HFFc6 (cell line): ENCODE results near the gene IL9. TPM values are rescaled to one million over a fixed set of nuclear protein-coding genes. Genes with fewer than 3 reads are reported as not detected.

Experiments
- DNase-seq: peaks from one replicate; pipeline ENCODE4 v3.0.0-alpha.2; 2018
- H3K27ac Mint-ChIP-seq: 2 replicates; pipeline ENCODE4 v1.8.0; 2020; ENCODE audit warnings: mild to moderate bottlenecking, mixed read lengths
- H3K27me3 Mint-ChIP-seq: 2 replicates; pipeline ENCODE4 v1.8.0; 2021; ENCODE audit warnings: mild to moderate bottlenecking, moderate library complexity, mixed read lengths; ENCODE audit not compliant: insufficient read depth
- H3K36me3 Mint-ChIP-seq: 2 replicates; pipeline ENCODE4 v1.8.0; 2021; ENCODE audit warnings: low read depth, mixed read lengths
- H3K4me1 Mint-ChIP-seq: 2 replicates; pipeline ENCODE4 v1.8.0; 2020; ENCODE audit warnings: low read depth, mixed read lengths
- H3K4me3 Mint-ChIP-seq: 2 replicates; pipeline ENCODE4 v1.8.0; 2020; ENCODE audit warnings: mild to moderate bottlenecking, moderate library complexity, mixed read lengths
- H3K9me3 Mint-ChIP-seq: 2 replicates; pipeline ENCODE4 v1.8.0; 2020; ENCODE audit warnings: mild to moderate bottlenecking, mixed read lengths
- CTCF ChIP-seq: fragments of 200-600 bp; sonication (generic); IDR thresholded peaks from 2 replicates; pipeline ENCODE4 v1.5.0; 2021; ENCODE audit warnings: antibody characterized with exemption, mild to moderate bottlenecking
- total RNA-seq, 6 experiments: library from RNA; stranded (reverse); fragmentation: NEBNext Ultra II Directional; extraction: Animal tissue kit (Norgen Biotek cat#: 25700); gene quantifications; 2 replicates in 1 of 6; 3 replicates in 5 of 6; pipeline ENCODE4 v1.2.3, GENCODE V29; 2021

IL9 gene
- total RNA-seq, 6 experiments from 2014 or later: not detected

GRCh38 chr5:135937245-135937911 lies 41.7 kb upstream of the IL9 start:
- TF ChIP-seq CTCF: no peak
- Mint-ChIP-seq H3K36me3 (no peaks in the 10 kb centered on the region), H3K4me3 (no peak overlapping the region), H3K27ac (no peak overlapping the region), H3K27me3 (peaks cover 4% of the 10 kb centered on the region; the same call in 1 of the 2 replicates), H3K9me3 (no peaks in the 10 kb centered on the region), H3K4me1 (no peaks in the 10 kb centered on the region)
- no peak for DNase-seq

DNA sequence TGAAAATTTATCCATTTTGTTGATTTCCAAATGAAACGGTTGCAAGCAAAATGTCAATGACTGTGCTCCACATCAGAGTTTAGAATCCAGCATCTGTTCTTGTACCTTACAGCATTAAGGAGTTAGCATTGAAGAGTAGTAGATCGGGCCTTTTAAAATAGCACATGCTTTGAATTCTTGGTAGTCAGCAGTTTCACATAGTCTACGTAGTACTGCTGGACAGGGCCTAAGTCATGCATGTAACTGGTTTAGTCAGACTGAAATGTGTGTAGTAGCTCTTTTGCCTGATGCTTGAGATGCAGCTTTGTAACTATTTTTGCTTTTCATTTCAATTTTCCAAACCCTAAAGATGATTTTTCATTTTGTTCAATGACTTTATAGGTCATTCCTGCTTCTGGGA lies 39.3 kb upstream of the IL9 start:
- DNase-seq: peak; percentile 4
- Mint-ChIP-seq H3K27ac (no peak overlapping the region), H3K9me3 (no peaks in the 10 kb centered on the region), H3K27me3 (peaks cover 20% of the 10 kb centered on the region), H3K4me3 (no peak overlapping the region), H3K4me1 (no peaks in the 10 kb centered on the region), H3K36me3 (no peaks in the 10 kb centered on the region)
- no peak for TF ChIP-seq CTCF

GRCh38 chr5:135930949-135931295 lies 35.3 kb upstream of the IL9 start:
- H3K4me3 Mint-ChIP-seq: no peak overlapping the region
- H3K27ac Mint-ChIP-seq: no peak overlapping the region
- peaks cover 38% of the 10 kb centered on the region for H3K27me3 Mint-ChIP-seq

GRCh38 chr5:135930029-135930948 lies 34.6 kb upstream of the IL9 start:
- Mint-ChIP-seq H3K4me1 (no peaks in the 10 kb centered on the region), H3K9me3 (no peaks in the 10 kb centered on the region; the same call in 1 of the 2 replicates), H3K4me3 (no peak overlapping the region), H3K27ac (no peak overlapping the region), H3K27me3 (peaks cover 37% of the 10 kb centered on the region), H3K36me3 (no peaks in the 10 kb centered on the region)
- no peak for DNase-seq
- TF ChIP-seq CTCF: no peak

More at GRCh38 chr5:135930949-135931295, 35.3 kb upstream of the IL9 start:
- no peak for DNase-seq
- no peaks in the 10 kb centered on the region for H3K36me3 Mint-ChIP-seq
- no peak for TF ChIP-seq CTCF
- no peaks in the 10 kb centered on the region for H3K4me1 Mint-ChIP-seq
- no peaks in the 10 kb centered on the region; the same call in 1 of the 2 replicates for H3K9me3 Mint-ChIP-seq

- peak; percentile 7 for DNase-seq
- TF ChIP-seq CTCF: no peak
- Mint-ChIP-seq H3K36me3 (no peaks in the 10 kb centered on the region), H3K4me1 (no peaks in the 10 kb centered on the region), H3K4me3 (no peak overlapping the region), H3K27me3 (peaks cover 15% of the 10 kb centered on the region), H3K27ac (no peak overlapping the region), H3K9me3 (no peaks in the 10 kb centered on the region)
Observed at GRCh38 chr5:135921388-135921787, 25.7 kb upstream of the IL9 start.
